ENCODE results near the gene TMEM255B.
"Not testable (repeated sequence)": the region's sequence is repeated elsewhere in the genome, so short reads cannot be mapped to it uniquely, and the experiment has no call there.

Gene TMEM255B

GRCh38 chr13:113749507-113749906, 9.5 kb upstream of the TMEM255B start:
- DNase-seq (ENCODE audit: low spot score): no peak

- no peak for DNase-seq (ENCODE audit: low spot score)
These were observed 9.1 kb upstream of the TMEM255B start for GRCh38 chr13:113749967-113750366.

- no peak for DNase-seq (ENCODE audit: low spot score)
These were observed 8.2 kb upstream of the TMEM255B start for GRCh38 chr13:113750554-113751399.

- DNase-seq (ENCODE audit: low spot score): no peak
These were observed 7.5 kb upstream of the TMEM255B start for GRCh38 chr13:113751491-113751890.

- DNase-seq (ENCODE audit: low spot score): not testable (repeated sequence)
These were observed 6.6 kb upstream of the TMEM255B start for GRCh38 chr13:113752211-113752986.

GRCh38 chr13:113753171-113753570, 5.9 kb upstream of the TMEM255B start:
- DNase-seq (ENCODE audit: low spot score): no peak

- no peak for DNase-seq (ENCODE audit: low spot score)
These were observed 4.8 kb upstream of the TMEM255B start for GRCh38 chr13:113754242-113754641.

- no peak for DNase-seq (ENCODE audit: low spot score)
These were observed 4.3 kb upstream of the TMEM255B start for GRCh38 chr13:113754691-113755090.

- no peak for DNase-seq (ENCODE audit: low spot score)
These were observed 2.5 kb upstream of the TMEM255B start for GRCh38 chr13:113756441-113757097.

- DNase-seq (ENCODE audit: low spot score): no peak
These were observed 605 bp downstream of the TMEM255B start for GRCh38 chr13:113759525-113760137.

GRCh38 chr13:113761136-113761535, 2.1 kb downstream of the TMEM255B start:
- DNase-seq (ENCODE audit: low spot score): no peak

- no peak for DNase-seq (ENCODE audit: low spot score)
These were observed 3.0 kb downstream of the TMEM255B start for GRCh38 chr13:113762075-113762474.

GRCh38 chr13:113762538-113762937, 3.5 kb downstream of the TMEM255B start:
- DNase-seq (ENCODE audit: low spot score): no peak

GRCh38 chr13:113763254-113763653, 4.2 kb downstream of the TMEM255B start:
- no peak for DNase-seq (ENCODE audit: low spot score)

GRCh38 chr13:113763961-113764792, 5.2 kb downstream of the TMEM255B start:
- no peak for DNase-seq (ENCODE audit: low spot score)

GRCh38 chr13:113764793-113765563, 6.0 kb downstream of the TMEM255B start:
- no peak for DNase-seq (ENCODE audit: low spot score)

- DNase-seq (ENCODE audit: low spot score): no peak
These were observed 6.5 kb downstream of the TMEM255B start for GRCh38 chr13:113765564-113765910.

- no peak for DNase-seq (ENCODE audit: low spot score)
These were observed 7.2 kb downstream of the TMEM255B start for GRCh38 chr13:113766035-113766800.

- no peak for DNase-seq (ENCODE audit: low spot score)
These were observed 8.3 kb downstream of the TMEM255B start for GRCh38 chr13:113767366-113767765.

Measured in HuH-7 (cell line).